GM12864 (cell line): ENCODE results near the gene ASPRV1.

Source experiments
- DNase-seq: peaks from one replicate; pipeline ENCODE4 v3.0.0-alpha.2; 2011; ENCODE audit warnings: low read depth
- H3K4me3 ChIP-seq: 2 replicates; pipeline ENCODE4 v1.5.1; 2011; ENCODE audit warnings: mild to moderate bottlenecking, low read depth, low read length, control low read depth
- CTCF ChIP-seq: IDR thresholded peaks from 2 replicates; pipeline ENCODE4 v1.5.1; 2011; ENCODE audit warnings: low read depth, mild to moderate bottlenecking, moderate library complexity, low read length, control low read depth, inconsistent platforms; ENCODE audit errors: missing control alignments

ASPRV1 gene

GRCh38 chr2:69946351-69947324, 14.8 kb downstream of the ASPRV1 start:
- H3K4me3 ChIP-seq: no peak overlapping the region
- peak; percentile 26 for DNase-seq
- TF ChIP-seq CTCF: no peak

GRCh38 chr2:69945941-69946340, 15.5 kb downstream of the ASPRV1 start:
- no peak overlapping the region for H3K4me3 ChIP-seq
- DNase-seq: no peak
- no peak for TF ChIP-seq CTCF

GRCh38 chr2:69945441-69945840, 16.0 kb downstream of the ASPRV1 start:
- H3K4me3 ChIP-seq: no peak overlapping the region
- no peak for TF ChIP-seq CTCF
- no peak for DNase-seq

GRCh38 chr2:69944756-69945155, 16.7 kb downstream of the ASPRV1 start:
- no peak for DNase-seq
- no peak for TF ChIP-seq CTCF
- H3K4me3 ChIP-seq: no peak overlapping the region

- no peak for TF ChIP-seq CTCF
- DNase-seq: no peak
These were observed 17.4 kb downstream of the ASPRV1 start for GRCh38 chr2:69943843-69944525.

GRCh38 chr2:69943000-69943842, 18.2 kb downstream of the ASPRV1 start:
- DNase-seq: no peak
- H3K4me3 ChIP-seq: no peak overlapping the region
- TF ChIP-seq CTCF: no peak

More at GRCh38 chr2:69943843-69944525, 17.4 kb downstream of the ASPRV1 start:
- no peak overlapping the region for H3K4me3 ChIP-seq
